Calu3 (cell line): ENCODE data around the gene LANCL1. TPM values are rescaled to one million over a fixed set of nuclear protein-coding genes. Genes with fewer than 3 reads are reported as not detected.

Source experiments
- BruUV-seq: library from RNA; stranded (reverse); fragments of 400-500 nt; replicated peaks from 2 replicates; lab custom pipeline; 2021; lab: Mats Ljungman, UMichigan
- CTCF ChIA-PET: fragments of 300-600 bp; sonication (Branson Sonifier 250); formaldehyde crosslinking; loops from one replicate; lab custom pipeline; 2022; ENCODE audit warnings: antibody characterized with exemption; lab: Charles Lee
- DNase-seq: peaks from one replicate; pipeline ENCODE4 v3.0.0; 2022
- H3K27ac Mint-ChIP-seq: one replicate; pipeline ENCODE4 v1.8.0; 2022; ENCODE audit warnings: mixed read lengths; ENCODE audit not compliant: unreplicated experiment
- H3K27me3 Mint-ChIP-seq: one replicate; pipeline ENCODE4 v1.8.0; 2022; ENCODE audit warnings: mixed read lengths; ENCODE audit not compliant: unreplicated experiment
- H3K36me3 Mint-ChIP-seq: one replicate; pipeline ENCODE4 v1.8.0; 2022; ENCODE audit warnings: mild to moderate bottlenecking, moderate library complexity, mixed read lengths; ENCODE audit not compliant: insufficient read depth, unreplicated experiment
- H3K4me1 Mint-ChIP-seq: one replicate; pipeline ENCODE4 v1.8.0; 2022; ENCODE audit warnings: mild to moderate bottlenecking, low read depth, mixed read lengths; ENCODE audit not compliant: unreplicated experiment
- H3K4me3 Mint-ChIP-seq: one replicate; pipeline ENCODE4 v1.8.0; 2022; ENCODE audit warnings: mild to moderate bottlenecking, low read depth, moderate library complexity, mixed read lengths; ENCODE audit not compliant: unreplicated experiment
- H3K9me3 Mint-ChIP-seq: one replicate; pipeline ENCODE4 v1.8.0; 2022; ENCODE audit warnings: low read depth, mixed read lengths; ENCODE audit not compliant: unreplicated experiment
- CTCF ChIP-seq: fragments of 200-600 bp; IDR thresholded peaks from one replicate; pipeline ENCODE4 v1.8.0; 2022; ENCODE audit warnings: antibody characterized with exemption; ENCODE audit not compliant: unreplicated experiment
- intact Hi-C: fragments of 100-400 bp; cut with micrococcal nuclease; formaldehyde crosslinking; loops from one replicate; pipeline ENCODE4 v1.10.0; 2022; ENCODE audit not compliant: unreplicated experiment
- total RNA-seq: library from RNA; stranded (reverse); gene quantifications from 2 replicates; pipeline ENCODE4 v1.2.3, GENCODE V29; 2022

Gene LANCL1
- total RNA-seq, 1 experiment from 2014 or later, result 36.3 TPM

GRCh38 chr2:210503725-210504191, 27.2 kb upstream of the LANCL1 start:
- peak overlapping the region; percentile 64 for H3K4me3 Mint-ChIP-seq
- DNase-seq, result no peak
- H3K27ac Mint-ChIP-seq, result no peak overlapping the region
- peaks cover 11% of the 10 kb centered on the region for H3K9me3 Mint-ChIP-seq
- no TSS peak for BruUV-seq
- H3K36me3 Mint-ChIP-seq, result no peaks in the 10 kb centered on the region
- peaks cover 15% of the 10 kb centered on the region for H3K4me1 Mint-ChIP-seq
- TF ChIP-seq CTCF, result no peak
- CTCF ChIA-PET, result interaction anchor here (0.9 to 1.5 kb wide), 3 partner anchors 20 to 54 kb away, joined by 3 to 6 read pairs (median 3); no protein-coding TSS in a partner anchor
- H3K27me3 Mint-ChIP-seq, result no peaks in the 10 kb centered on the region
- intact Hi-C loops, result loop anchor here (1.0 to 10.0 kb wide), 5 partner anchors 59 to 531 kb away; no protein-coding TSS in a partner anchor

- no peaks in the 10 kb centered on the region for H3K27me3 Mint-ChIP-seq
- CTCF ChIA-PET, result interaction anchor here (0.9 to 1.5 kb wide), 5 partner anchors 21 to 532 kb away, joined by 3 to 6 read pairs (median 4); no protein-coding TSS in a partner anchor
- peaks cover 11% of the 10 kb centered on the region for H3K9me3 Mint-ChIP-seq
- H3K36me3 Mint-ChIP-seq, result no peaks in the 10 kb centered on the region
- peak overlapping the region; percentile 64 for H3K4me3 Mint-ChIP-seq
- H3K27ac Mint-ChIP-seq, result peak overlapping the region; percentile 3
- BruUV-seq, result no TSS peak
- peaks cover 15% of the 10 kb centered on the region for H3K4me1 Mint-ChIP-seq
- peak; percentile 57 for DNase-seq
- intact Hi-C loops, result loop anchor here (1.0 to 10.0 kb wide), 5 partner anchors 59 to 532 kb away; no protein-coding TSS in a partner anchor
- peak; percentile 91 for TF ChIP-seq CTCF
Observed at GRCh38 chr2:210503001-210503623, 26.6 kb upstream of the LANCL1 start.

GRCh38 chr2:210496512-210496911, 20.0 kb upstream of the LANCL1 start:
- no peaks in the 10 kb centered on the region for H3K27me3 Mint-ChIP-seq
- no peak for TF ChIP-seq CTCF
- intact Hi-C loops, result no loop called here
- H3K4me3 Mint-ChIP-seq, result no peak overlapping the region
- H3K27ac Mint-ChIP-seq, result no peak overlapping the region
- no peak for DNase-seq
- no peaks in the 10 kb centered on the region for H3K36me3 Mint-ChIP-seq
- no peaks in the 10 kb centered on the region for H3K4me1 Mint-ChIP-seq
- CTCF ChIA-PET, result no interaction called here
- H3K9me3 Mint-ChIP-seq, result peaks cover 6% of the 10 kb centered on the region
- no TSS peak for BruUV-seq

GRCh38 chr2:210493528-210493927, 17.0 kb upstream of the LANCL1 start:
- Mint-ChIP-seq H3K27me3 (no peaks in the 10 kb centered on the region), H3K9me3 (no peaks in the 10 kb centered on the region), H3K27ac (no peak overlapping the region), H3K4me3 (no peak overlapping the region), H3K36me3 (no peaks in the 10 kb centered on the region), H3K4me1 (no peaks in the 10 kb centered on the region)
- DNase-seq, result no peak
- intact Hi-C loops, result no loop called here
- no TSS peak for BruUV-seq
- no peak for TF ChIP-seq CTCF
- CTCF ChIA-PET, result no interaction called here
